Keratinocyte (primary cell): ENCODE data around the gene NDUFAF2.

Experiments
- CTCF ChIP-seq, 3 experiments: IDR thresholded peaks in 1 of 3; conservative IDR thresholded peaks in 1 of 3; optimal IDR thresholded peaks in 1 of 3; 2 replicates in 2 of 3; 3 replicates in 1 of 3; pipeline versions ENCODE3 to v1.5.1; 2011; ENCODE audit warnings: low read length in 3 of 3, mild to moderate bottlenecking in 3 of 3, moderate library complexity in 2 of 3, control low read depth in 1 of 3, inconsistent platforms in 1 of 3; ENCODE audit not compliant: insufficient read depth in 2 of 3; ENCODE audit errors: extremely low read depth in 1 of 3
- EZH2 ChIP-seq: IDR thresholded peaks from one replicate; pipeline ENCODE4 v1.6.1; 2012; ENCODE audit warnings: inconsistent platforms, mild to moderate bottlenecking, low read length, moderate library complexity

GRCh38 chr5:60992871-60993270 lies 47.9 kb downstream of the NDUFAF2 start:
- TF ChIP-seq CTCF (optimal IDR thresholded peaks at IDR 0.05 in 1 of 3, IDR thresholded peaks at IDR 0.05 in 1 of 3, conservative IDR thresholded peaks at IDR 0.05 in 1 of 3; ENCODE audit: extremely low read depth in 1 of 3, insufficient read depth in 2 of 3, low read length in 3 of 3): no peak
- no peak for TF ChIP-seq EZH2
